ENCODE measurements around the gene PPP1R3G. TPM values are rescaled to one million over a fixed set of nuclear protein-coding genes. Genes with fewer than 3 reads are reported as not detected.

PPP1R3G gene
- polyA plus RNA-seq, 1 donor (not counting 4 experiments of a cell fraction or from before 2014, with no cell fraction given), result 0.01 TPM

- dilution Hi-C loops (cut with MboI; ENCODE audit: extremely low pct_ligation_motif_present, low sequenced_read_pairs), result no loop called here
Observed at GRCh38 chr6:5127106-5127687, 42.1 kb downstream of the PPP1R3G start.

GRCh38 chr6:5128351-5128750 is 43.2 kb downstream of the PPP1R3G start:
- Histone ChIP-seq H3K27me3 (ENCODE audit: control insufficient read depth, extremely low read depth, insufficient read depth, low read length) (no peaks in the 10 kb centered on the region), H3K9me1 (ENCODE audit: control insufficient read depth, extremely low read depth, insufficient read depth, low read length) (no peaks in the 10 kb centered on the region), H3K27ac (ENCODE audit: control insufficient read depth, insufficient read depth, low read length) (no peak overlapping the region), H3K79me2 (ENCODE audit: control insufficient read depth, insufficient read depth, low read length) (no peaks in the 10 kb centered on the region), H3K4me2 (ENCODE audit: control insufficient read depth, extremely low read depth, insufficient read depth, low read depth, low read length) (no peak overlapping the region), H3K36me3 (ENCODE audit: control insufficient read depth in 2 of 2, extremely low read depth in 1 of 2, insufficient read depth in 2 of 2, low read length in 2 of 2) (peaks cover 0 to 3% of the 10 kb centered on the region in 2 experiments), H3K4me1 (ENCODE audit: control insufficient read depth, extremely low read depth, insufficient read depth, low read length) (peaks cover 18% of the 10 kb centered on the region), H3K4me3 (ENCODE audit: control insufficient read depth in 2 of 3, extremely low read depth in 1 of 3, insufficient read depth in 2 of 3, low read depth in 1 of 3, low read length in 3 of 3) (no peak overlapping the region), H2AFZ (ENCODE audit: control insufficient read depth, low read length) (no peak overlapping the region), H4K20me1 (ENCODE audit: control insufficient read depth, extremely low read depth, insufficient read depth, low read length) (no peaks in the 10 kb centered on the region), H3K9ac (ENCODE audit: control insufficient read depth, extremely low read depth, insufficient read depth, low read length) (no peak overlapping the region), H3K9me3 (ENCODE audit: control insufficient read depth, low read depth, low read length) (no peaks in the 10 kb centered on the region)
- DNase-seq (ENCODE audit: low read depth, low spot score) (no peak), FAIRE-seq (no peak)
- dilution Hi-C loops (cut with MboI; ENCODE audit: extremely low pct_ligation_motif_present, low sequenced_read_pairs), result no loop called here
- TF ChIP-seq EZH2 (IDR thresholded peaks at IDR 0.05; ENCODE audit: low read length) (no peak), CTCF (optimal IDR thresholded peaks at IDR 0.05 in 1 of 3, IDR thresholded peaks at IDR 0.05 in 1 of 3, conservative IDR thresholded peaks at IDR 0.05 in 1 of 3; ENCODE audit: extremely low read depth in 1 of 3, insufficient read depth in 2 of 3, low read length in 3 of 3) (no peak)

More at GRCh38 chr6:5127106-5127687, 42.1 kb downstream of the PPP1R3G start:
- Histone ChIP-seq H3K4me1 (ENCODE audit: control insufficient read depth, extremely low read depth, insufficient read depth, low read length) (peaks cover 18% of the 10 kb centered on the region), H3K36me3 (ENCODE audit: control insufficient read depth in 2 of 2, extremely low read depth in 1 of 2, insufficient read depth in 2 of 2, low read length in 2 of 2) (peaks cover 0 to 3% of the 10 kb centered on the region in 2 experiments), H3K4me3 (ENCODE audit: control insufficient read depth in 2 of 3, extremely low read depth in 1 of 3, insufficient read depth in 2 of 3, low read depth in 1 of 3, low read length in 3 of 3) (no peak overlapping the region), H3K27ac (ENCODE audit: control insufficient read depth, insufficient read depth, low read length) (no peak overlapping the region), H2AFZ (ENCODE audit: control insufficient read depth, low read length) (no peak overlapping the region), H3K27me3 (ENCODE audit: control insufficient read depth, extremely low read depth, insufficient read depth, low read length) (no peaks in the 10 kb centered on the region), H3K79me2 (ENCODE audit: control insufficient read depth, insufficient read depth, low read length) (no peaks in the 10 kb centered on the region), H3K9ac (ENCODE audit: control insufficient read depth, extremely low read depth, insufficient read depth, low read length) (no peak overlapping the region), H4K20me1 (ENCODE audit: control insufficient read depth, extremely low read depth, insufficient read depth, low read length) (no peaks in the 10 kb centered on the region), H3K9me1 (ENCODE audit: control insufficient read depth, extremely low read depth, insufficient read depth, low read length) (no peaks in the 10 kb centered on the region), H3K9me3 (ENCODE audit: control insufficient read depth, low read depth, low read length) (no peaks in the 10 kb centered on the region), H3K4me2 (ENCODE audit: control insufficient read depth, extremely low read depth, insufficient read depth, low read depth, low read length) (no peak overlapping the region)
- no peak for DNase-seq (ENCODE audit: low read depth, low spot score)
- TF ChIP-seq CTCF (optimal IDR thresholded peaks at IDR 0.05 in 1 of 3, IDR thresholded peaks at IDR 0.05 in 1 of 3, conservative IDR thresholded peaks at IDR 0.05 in 1 of 3; ENCODE audit: extremely low read depth in 1 of 3, insufficient read depth in 2 of 3, low read length in 3 of 3) (no peak), EZH2 (IDR thresholded peaks at IDR 0.05; ENCODE audit: low read length) (no peak)
- FAIRE-seq, result no peak

Measured in keratinocyte (primary cell).